H1 (cell line): Measurements from ENCODE around the gene JPH2. TPM values are rescaled to one million over a fixed set of nuclear protein-coding genes. Genes with fewer than 3 reads are reported as not detected.

Source experiments
- PHF8 ChIP-seq: fragments of 200-600 bp; sonication (generic); conservative IDR thresholded peaks from 2 replicates; pipeline ENCODE4 v1.7.1; 2012; ENCODE audit warnings: low read depth, mild to moderate bottlenecking, inconsistent platforms, low read length, moderate library complexity
- TAF7 ChIP-seq: optimal IDR thresholded peaks from 2 replicates; pipeline ENCODE3; 2011; ENCODE audit warnings: low read depth, mild to moderate bottlenecking, inconsistent platforms, low read length, moderate library complexity, borderline replicate concordance
- polyA plus RNA-seq, 7 experiments: library from polyadenylated mRNA; depleted of rRNA in 3 of 7; stranded (reverse) in 5 of 7; unstranded in 2 of 7; fragments of >200 nt in 5 of 7; fragments of 200-250 nt in 2 of 7; gene quantifications; 1 replicate in 5 of 7; 2 replicates in 1 of 7; 4 replicates in 1 of 7; pipeline versions ENCODE4 v1.2.1 to v1.2.3, GENCODE V29; 2011 to 2013; ENCODE audit warnings: missing spikeins in 2 of 7, mixed read lengths in 2 of 7
- total RNA-seq: library from RNA; stranded (reverse); fragmentation: NEBNext Ultra II Directional; extraction: Animal tissue kit (Norgen Biotek cat#: 25700); gene quantifications from 2 replicates; pipeline ENCODE4 v1.2.1, GENCODE V29; 2021

Gene JPH2
- total and polyA plus RNA-seq, 2 of the 8 experiments (the other 6 are each of a cell fraction or from before 2014, with no cell fraction given): 0.59 to 1.3 TPM

GRCh38 chr20:44097521-44098255, 89.3 kb downstream of the JPH2 start (continued):
- TF ChIP-seq PHF8 (no peak), TAF7 (no peak)
